Heart left ventricle (tissue), 16 donors: Measurements from ENCODE around the gene CELF5. TPM values are rescaled to one million over a fixed set of nuclear protein-coding genes. Genes with fewer than 3 reads are reported as not detected.

Experiments used
- ATAC-seq, 4 donors: fragments of 200-7000 bp; cut with Tn5 transposase; one replicate each; pipeline ENCODE4 v1.9.1; 2020 to 2022; ENCODE audit warnings: moderate library complexity in 4 of 4, mild to moderate bottlenecking in 3 of 4, moderate number of reproducible peaks in 1 of 4
- DNase-seq, 5 donors: peaks; one replicate each; pipeline ENCODE4 v3.0.0-alpha.2; 2020
- H3K27ac ChIP-seq, 12 donors: fragments of 200-600 bp; sonication (generic) in 4 of 12; one replicate each; pipeline versions ENCODE4 v1.5.0 to v1.8.0; 2016 to 2022; ENCODE audit warnings: mild to moderate bottlenecking in 2 of 12
- H3K27me3 ChIP-seq, 9 donors: fragments of 200-600 bp; sonication (generic) in 2 of 9; one replicate each; pipeline versions ENCODE4 v1.5.1 to v1.8.0; 2016 to 2022; ENCODE audit warnings: mild to moderate bottlenecking in 3 of 9
- H3K36me3 ChIP-seq, 9 donors: fragments of 200-600 bp; sonication (generic) in 2 of 9; one replicate each; pipeline versions ENCODE4 v1.5.0 to v1.8.0; 2018 to 2022; ENCODE audit warnings: mild to moderate bottlenecking in 2 of 9
- H3K4me1 ChIP-seq, 12 donors: fragments of 200-600 bp; sonication (generic) in 4 of 12; one replicate each; pipeline versions ENCODE4 v1.5.0 to v1.8.0; 2016 to 2022; ENCODE audit warnings: mild to moderate bottlenecking in 3 of 12
- H3K4me3 ChIP-seq, 12 donors: fragments of 200-600 bp; sonication (generic) in 4 of 12; one replicate each; pipeline versions ENCODE4 v1.5.0 to v1.8.0; 2017 to 2022; ENCODE audit warnings: mild to moderate bottlenecking in 9 of 12, moderate library complexity in 4 of 12
- H3K9me3 ChIP-seq, 12 donors: fragments of 200-600 bp; sonication (generic) in 4 of 12; one replicate each; pipeline versions ENCODE4 v1.5.0 to v1.8.0; 2016 to 2022; ENCODE audit warnings: mild to moderate bottlenecking in 1 of 12
- CTCF ChIP-seq, 12 donors: fragments of 200-600 bp; sonication (generic) in 4 of 12; IDR thresholded peaks; one replicate each; pipeline versions ENCODE4 v1.5.0 to v1.8.0; 2018 to 2022; ENCODE audit warnings: antibody characterized with exemption in 12 of 12, mild to moderate bottlenecking in 5 of 12
- POLR2A ChIP-seq, 2 donors: fragments of 450-650 bp; IDR thresholded peaks; one replicate each; pipeline ENCODE4 v1.6.1; 2017; ENCODE audit warnings: antibody characterized with exemption in 2 of 2, mild to moderate bottlenecking in 2 of 2, moderate library complexity in 2 of 2
- WGBS, 4 donors: extraction: QIAGEN DNeasy Blood & Tissue Kit in 2 of 4; methylation state at CpG; one replicate each; pipeline versions ENCODE4 v1.1.5 to v1.1.7; 2013 to 2018; 5-methylcytosine and 5-hydroxymethylcytosine counted together
- intact Hi-C, 10 donors: fragments of 100-400 bp; cut with DNase I; formaldehyde crosslinking; loops; one replicate each; pipeline versions ENCODE4 v1.11.1 to v1.14.2; 2022
- polyA plus RNA-seq, 2 donors: library from polyadenylated mRNA; stranded (reverse); fragments of 200-250 nt; gene quantifications; one replicate each; pipeline ENCODE4 v1.2.3, GENCODE V29; 2013
- total RNA-seq, 9 donors: library from RNA; depleted of rRNA in 2 of 9; stranded (reverse); fragments of >200 nt in 2 of 9; fragmentation: NEBNext Ultra II Directional in 3 of 9; extraction: Animal tissue kit (Norgen Biotek cat#: 25700) in 3 of 9; gene quantifications; one replicate each; pipeline versions ENCODE4 v1.1.0 to v1.2.4, GENCODE V29; 2016 to 2023
- donor health status: ischemic (EF 13 %, LVEDD 7.1; RV severe dilation, severe dysfunction).
- donor health status: healthy with polysubstance abuse.
- donor health status: DM: no; HTN: yes; CAD: no.
- donor health status: DM: no; HTN: no; CAD: no.
- donor health status: ischemic (EF 25% LVEDD 6.9; RV normal size, moderate dysfunction).
- donor health status: ischemic (EF 25% LVEDD 5.7; RV mildly dilated, moderate dysfunction).
- donor health status: healthy.
- donor health status: DM: yes; HTN: yes; CAD: no.
- donor health status: ischemic (EF 35%, LVEDD 5.7; RV mildly dilated, moderate dysfunction).
- donor health status: nonischemic (EF 11% LVEDD 7.7; RV severe dilation, severe dysfunction).
- donor health status: DM: yes; HTN: yes; CAD: no.
- donor health status: PGD.
- donor health status: ischemic (EF 29% LVEDD 5.4; RV normal size, mild dysfunction).
- donor health status: nonischemic (EF 23%, LVEDD 6.1; RV moderate dilation, normal function).

CELF5 gene
- total and polyA plus RNA-seq, 11 donors = not detected

- no peak for ATAC-seq
- DNase-seq = peak in 2 of 5 donors; percentile 17 to 26
- H3K36me3 ChIP-seq = no peaks in the 10 kb centered on the region
- WGBS, 4 donors = 75 to 81% (median 77%) methylated on average over 25 to 30 of the region's 30 CpGs
- H3K27ac ChIP-seq = no peak overlapping the region
- H3K9me3 ChIP-seq = no peaks in the 10 kb centered on the region
- TF ChIP-seq POLR2A (IDR thresholded peaks at IDR 0.05) (no peak), CTCF (IDR thresholded peaks at IDR 0.05) (no peak)
- H3K27me3 ChIP-seq = peaks cover 7 to 86% (median 33%) of the 10 kb centered on the region in 9 donors
- no peak overlapping the region for H3K4me3 ChIP-seq
- intact Hi-C loops = no loop called here
- H3K4me1 ChIP-seq = no peaks in the 10 kb centered on the region
These were observed 90.7 kb downstream of the CELF5 start for GRCh38 chr19:3314962-3315675.

- WGBS, 4 donors = 79 to 93% (median 83%) methylated on average over 7 of the region's 7 CpGs
- H3K27me3 ChIP-seq = peaks cover 12 to 88% (median 36%) of the 10 kb centered on the region in 9 donors
- no peak for ATAC-seq
- TF ChIP-seq CTCF (IDR thresholded peaks at IDR 0.05) (no peak), POLR2A (IDR thresholded peaks at IDR 0.05) (no peak)
- DNase-seq = peak in 1 of 5 donors; percentile 7
- H3K36me3 ChIP-seq = no peaks in the 10 kb centered on the region
- no peak overlapping the region for H3K27ac ChIP-seq
- intact Hi-C loops = no loop called here
- no peak overlapping the region for H3K4me3 ChIP-seq
- no peaks in the 10 kb centered on the region for H3K4me1 ChIP-seq
- no peaks in the 10 kb centered on the region for H3K9me3 ChIP-seq
These were observed 91.2 kb downstream of the CELF5 start for GRCh38 chr19:3315676-3315973.

GRCh38 chr19:3316132-3316648 lies 91.7 kb downstream of the CELF5 start:
- intact Hi-C loops = no loop called here
- no peak for TF ChIP-seq POLR2A (IDR thresholded peaks at IDR 0.05)
- TF ChIP-seq CTCF (IDR thresholded peaks at IDR 0.05) = no peak
- DNase-seq (no peak), ATAC-seq (no peak)
- no peaks in the 10 kb centered on the region for H3K9me3 ChIP-seq
- H3K36me3 ChIP-seq = no peaks in the 10 kb centered on the region
- peaks cover 15 to 93% (median 42%) of the 10 kb centered on the region in 9 donors for H3K27me3 ChIP-seq
- H3K4me3 ChIP-seq = no peak overlapping the region
- H3K4me1 ChIP-seq = no peaks in the 10 kb centered on the region
- H3K27ac ChIP-seq = no peak overlapping the region
- 76 to 80% (median 78%) methylated on average over 11 of the region's 11 CpGs for WGBS, 4 donors

GRCh38 chr19:3316659-3317207 lies 92.3 kb downstream of the CELF5 start:
- Histone ChIP-seq H3K4me3 (no peak overlapping the region), H3K36me3 (no peaks in the 10 kb centered on the region), H3K27ac (no peak overlapping the region), H3K4me1 (no peaks in the 10 kb centered on the region), H3K27me3 (peaks cover 12 to 91% (median 39%) of the 10 kb centered on the region in 9 donors), H3K9me3 (no peaks in the 10 kb centered on the region)
- TF ChIP-seq POLR2A (IDR thresholded peaks at IDR 0.05) = no peak
- TF ChIP-seq CTCF (IDR thresholded peaks at IDR 0.05) = no peak
- peak in 1 of 5 donors; percentile 25 for DNase-seq
- no peak for ATAC-seq
- WGBS, 4 donors = 83 to 86% (median 84%) methylated on average over 5 of the region's 5 CpGs
- intact Hi-C loops = no loop called here
